ENCODE data around the gene ECHS1. TPM values are rescaled to one million over a fixed set of nuclear protein-coding genes. Genes with fewer than 3 reads are reported as not detected.

ECHS1 gene
- total and polyA plus RNA-seq, 9 of the 15 experiments (the other 6 are each of a cell fraction or from before 2014, with no cell fraction given) = 16.6 to 100 (median 68.1) TPM

- TF ChIP-seq, protein P1, sequence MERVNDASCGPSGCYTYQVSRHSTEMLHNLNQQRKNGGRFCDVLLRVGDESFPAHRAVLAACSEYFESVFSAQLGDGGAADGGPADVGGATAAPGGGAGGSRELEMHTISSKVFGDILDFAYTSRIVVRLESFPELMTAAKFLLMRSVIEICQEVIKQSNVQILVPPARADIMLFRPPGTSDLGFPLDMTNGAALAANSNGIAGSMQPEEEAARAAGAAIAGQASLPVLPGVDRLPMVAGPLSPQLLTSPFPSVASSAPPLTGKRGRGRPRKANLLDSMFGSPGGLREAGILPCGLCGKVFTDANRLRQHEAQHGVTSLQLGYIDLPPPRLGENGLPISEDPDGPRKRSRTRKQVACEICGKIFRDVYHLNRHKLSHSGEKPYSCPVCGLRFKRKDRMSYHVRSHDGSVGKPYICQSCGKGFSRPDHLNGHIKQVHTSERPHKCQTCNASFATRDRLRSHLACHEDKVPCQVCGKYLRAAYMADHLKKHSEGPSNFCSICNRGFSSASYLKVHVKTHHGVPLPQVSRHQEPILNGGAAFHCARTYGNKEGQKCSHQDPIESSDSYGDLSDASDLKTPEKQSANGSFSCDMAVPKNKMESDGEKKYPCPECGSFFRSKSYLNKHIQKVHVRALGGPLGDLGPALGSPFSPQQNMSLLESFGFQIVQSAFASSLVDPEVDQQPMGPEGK (CRISPR knock-in tag; IDR thresholded peaks at IDR 0.05; ENCODE audit: borderline replicate concordance) = no peak
- TF ChIP-seq GATAD2B (IDR thresholded peaks at IDR 0.05; ENCODE audit: borderline replicate concordance) = no peak
- TF ChIP-seq, protein P2, sequence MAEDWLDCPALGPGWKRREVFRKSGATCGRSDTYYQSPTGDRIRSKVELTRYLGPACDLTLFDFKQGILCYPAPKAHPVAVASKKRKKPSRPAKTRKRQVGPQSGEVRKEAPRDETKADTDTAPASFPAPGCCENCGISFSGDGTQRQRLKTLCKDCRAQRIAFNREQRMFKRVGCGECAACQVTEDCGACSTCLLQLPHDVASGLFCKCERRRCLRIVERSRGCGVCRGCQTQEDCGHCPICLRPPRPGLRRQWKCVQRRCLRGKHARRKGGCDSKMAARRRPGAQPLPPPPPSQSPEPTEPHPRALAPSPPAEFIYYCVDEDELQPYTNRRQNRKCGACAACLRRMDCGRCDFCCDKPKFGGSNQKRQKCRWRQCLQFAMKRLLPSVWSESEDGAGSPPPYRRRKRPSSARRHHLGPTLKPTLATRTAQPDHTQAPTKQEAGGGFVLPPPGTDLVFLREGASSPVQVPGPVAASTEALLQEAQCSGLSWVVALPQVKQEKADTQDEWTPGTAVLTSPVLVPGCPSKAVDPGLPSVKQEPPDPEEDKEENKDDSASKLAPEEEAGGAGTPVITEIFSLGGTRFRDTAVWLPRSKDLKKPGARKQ (CRISPR knock-in tag; IDR thresholded peaks at IDR 0.05) = no peak
- TF ChIP-seq, protein P3, sequence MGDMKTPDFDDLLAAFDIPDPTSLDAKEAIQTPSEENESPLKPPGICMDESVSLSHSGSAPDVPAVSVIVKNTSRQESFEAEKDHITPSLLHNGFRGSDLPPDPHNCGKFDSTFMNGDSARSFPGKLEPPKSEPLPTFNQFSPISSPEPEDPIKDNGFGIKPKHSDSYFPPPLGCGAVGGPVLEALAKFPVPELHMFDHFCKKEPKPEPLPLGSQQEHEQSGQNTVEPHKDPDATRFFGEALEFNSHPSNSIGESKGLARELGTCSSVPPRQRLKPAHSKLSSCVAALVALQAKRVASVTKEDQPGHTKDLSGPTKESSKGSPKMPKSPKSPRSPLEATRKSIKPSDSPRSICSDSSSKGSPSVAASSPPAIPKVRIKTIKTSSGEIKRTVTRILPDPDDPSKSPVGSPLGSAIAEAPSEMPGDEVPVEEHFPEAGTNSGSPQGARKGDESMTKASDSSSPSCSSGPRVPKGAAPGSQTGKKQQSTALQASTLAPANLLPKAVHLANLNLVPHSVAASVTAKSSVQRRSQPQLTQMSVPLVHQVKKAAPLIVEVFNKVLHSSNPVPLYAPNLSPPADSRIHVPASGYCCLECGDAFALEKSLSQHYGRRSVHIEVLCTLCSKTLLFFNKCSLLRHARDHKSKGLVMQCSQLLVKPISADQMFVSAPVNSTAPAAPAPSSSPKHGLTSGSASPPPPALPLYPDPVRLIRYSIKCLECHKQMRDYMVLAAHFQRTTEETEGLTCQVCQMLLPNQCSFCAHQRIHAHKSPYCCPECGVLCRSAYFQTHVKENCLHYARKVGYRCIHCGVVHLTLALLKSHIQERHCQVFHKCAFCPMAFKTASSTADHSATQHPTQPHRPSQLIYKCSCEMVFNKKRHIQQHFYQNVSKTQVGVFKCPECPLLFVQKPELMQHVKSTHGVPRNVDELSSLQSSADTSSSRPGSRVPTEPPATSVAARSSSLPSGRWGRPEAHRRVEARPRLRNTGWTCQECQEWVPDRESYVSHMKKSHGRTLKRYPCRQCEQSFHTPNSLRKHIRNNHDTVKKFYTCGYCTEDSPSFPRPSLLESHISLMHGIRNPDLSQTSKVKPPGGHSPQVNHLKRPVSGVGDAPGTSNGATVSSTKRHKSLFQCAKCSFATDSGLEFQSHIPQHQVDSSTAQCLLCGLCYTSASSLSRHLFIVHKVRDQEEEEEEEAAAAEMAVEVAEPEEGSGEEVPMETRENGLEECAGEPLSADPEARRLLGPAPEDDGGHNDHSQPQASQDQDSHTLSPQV (IDR thresholded peaks at IDR 0.05) = 0 out of 2 replicates have a peak, but pooled peaks have one; percentile 44
- TF ChIP-seq RCOR1 (IDR thresholded peaks at IDR 0.05; ENCODE audit: borderline replicate concordance in 1 of 2, low read depth in 2 of 2, low read length in 2 of 2) = no peak
- TF ChIP-seq TRIM28 (IDR thresholded peaks at IDR 0.05) = no peak
- TF ChIP-seq HDGF (IDR thresholded peaks at IDR 0.05) = no peak
- TF ChIP-seq GTF2A2 (tag; IDR thresholded peaks at IDR 0.05) = no peak
- TF ChIP-seq HOXB6 (CRISPR knock-in tag; IDR thresholded peaks at IDR 0.05; ENCODE audit: borderline replicate concordance) = no peak
- TF ChIP-seq CHCHD3 (CRISPR knock-in tag; IDR thresholded peaks at IDR 0.05) = no peak
- TF ChIP-seq ZNF133 (CRISPR knock-in tag; IDR thresholded peaks at IDR 0.05) = no peak
- TF ChIP-seq STAT5B (CRISPR knock-in tag; IDR thresholded peaks at IDR 0.05) = no peak
- TF ChIP-seq STAG1 (CRISPR knock-in tag; IDR thresholded peaks at IDR 0.05; ENCODE audit: borderline replicate concordance) = no peak
- TF ChIP-seq ZNF75A (CRISPR knock-in tag; IDR thresholded peaks at IDR 0.05) = no peak
- no peak for TF ChIP-seq MED1 (CRISPR knock-in tag; IDR thresholded peaks at IDR 0.05; ENCODE audit: borderline replicate concordance)
Observed at GRCh38 chr10:133357285-133358161, 15.6 kb downstream of the ECHS1 start, which contains the start of gene FUOM (continued).
